HG03521 (cell line): Measurements from ENCODE around the gene CACNA2D3.

Experiments used
- ATAC-seq: cut with Tn5 transposase; IDR thresholded peaks from one replicate; pipeline ENCODE4 v1.9.1; 2021; ENCODE audit warnings: mild to moderate bottlenecking, moderate library complexity; ENCODE audit not compliant: unreplicated experiment

Gene CACNA2D3

GRCh38 chr3:54859184-54859583 is 736.8 kb downstream of the CACNA2D3 start:
- ATAC-seq = no peak

GRCh38 chr3:54861248-54862067 is 739.1 kb downstream of the CACNA2D3 start:
- no peak for ATAC-seq

GRCh38 chr3:54862526-54862925 is 740.2 kb downstream of the CACNA2D3 start:
- ATAC-seq = no peak

- no peak for ATAC-seq
These were observed 741.0 kb downstream of the CACNA2D3 start for GRCh38 chr3:54863366-54863765.

GRCh38 chr3:54863786-54864185 is 741.4 kb downstream of the CACNA2D3 start:
- ATAC-seq = no peak

GRCh38 chr3:54865316-54865715 is 743.0 kb downstream of the CACNA2D3 start:
- ATAC-seq = no peak

GRCh38 chr3:54866251-54866650 is 743.9 kb downstream of the CACNA2D3 start:
- ATAC-seq = no peak

GRCh38 chr3:54870423-54870822 is 748.1 kb downstream of the CACNA2D3 start:
- no peak for ATAC-seq

GRCh38 chr3:54871867-54872266 is 749.5 kb downstream of the CACNA2D3 start:
- no peak for ATAC-seq

GRCh38 chr3:54873059-54874010 is 751.0 kb downstream of the CACNA2D3 start:
- ATAC-seq = no peak

GRCh38 chr3:54874816-54875556 is 752.6 kb downstream of the CACNA2D3 start:
- no peak for ATAC-seq

GRCh38 chr3:54875596-54876268 is 753.4 kb downstream of the CACNA2D3 start:
- no peak for ATAC-seq

GRCh38 chr3:54876694-54877093 is 754.3 kb downstream of the CACNA2D3 start:
- ATAC-seq = no peak

- no peak for ATAC-seq
These were observed 755.4 kb downstream of the CACNA2D3 start for GRCh38 chr3:54877730-54878129.

- ATAC-seq = no peak
These were observed 755.8 kb downstream of the CACNA2D3 start for GRCh38 chr3:54878145-54878544.

- ATAC-seq = no peak
These were observed 759.9 kb downstream of the CACNA2D3 start for GRCh38 chr3:54882129-54882833.

- no peak for ATAC-seq
These were observed 765.8 kb downstream of the CACNA2D3 start for GRCh38 chr3:54888162-54888561.

- no peak for ATAC-seq
These were observed 766.5 kb downstream of the CACNA2D3 start for GRCh38 chr3:54888873-54889272.

GRCh38 chr3:54889731-54890130 is 767.4 kb downstream of the CACNA2D3 start:
- no peak for ATAC-seq

- ATAC-seq = no peak
These were observed 769.2 kb downstream of the CACNA2D3 start for GRCh38 chr3:54891540-54891897.
